ENCODE measurements around the gene KRT39.

DNA sequence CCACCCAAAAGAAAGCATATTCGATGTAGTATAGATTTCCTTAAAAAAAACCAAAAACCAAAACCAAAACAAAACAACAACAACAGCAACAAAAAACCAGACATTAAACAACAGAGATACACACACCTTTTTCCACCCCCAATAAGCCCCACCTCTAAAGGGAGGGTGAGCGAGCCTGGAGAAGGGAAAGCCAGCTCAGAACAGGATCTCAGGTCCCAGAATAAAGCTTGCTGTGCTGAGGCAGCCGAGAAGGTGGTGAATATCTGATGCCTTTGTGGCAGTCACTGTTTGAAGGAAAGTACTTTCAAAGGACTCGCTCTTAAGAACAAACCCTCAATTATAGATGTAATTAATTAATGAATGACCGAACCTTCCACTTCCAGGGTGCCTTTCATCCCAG, 29.8 kb downstream of the KRT39 start:
- no peak for TF ChIP-seq EZH2 (IDR thresholded peaks at IDR 0.05; ENCODE audit: borderline replicate concordance, low read depth, low read length, severe bottlenecking)
- TF ChIP-seq, protein P1, sequence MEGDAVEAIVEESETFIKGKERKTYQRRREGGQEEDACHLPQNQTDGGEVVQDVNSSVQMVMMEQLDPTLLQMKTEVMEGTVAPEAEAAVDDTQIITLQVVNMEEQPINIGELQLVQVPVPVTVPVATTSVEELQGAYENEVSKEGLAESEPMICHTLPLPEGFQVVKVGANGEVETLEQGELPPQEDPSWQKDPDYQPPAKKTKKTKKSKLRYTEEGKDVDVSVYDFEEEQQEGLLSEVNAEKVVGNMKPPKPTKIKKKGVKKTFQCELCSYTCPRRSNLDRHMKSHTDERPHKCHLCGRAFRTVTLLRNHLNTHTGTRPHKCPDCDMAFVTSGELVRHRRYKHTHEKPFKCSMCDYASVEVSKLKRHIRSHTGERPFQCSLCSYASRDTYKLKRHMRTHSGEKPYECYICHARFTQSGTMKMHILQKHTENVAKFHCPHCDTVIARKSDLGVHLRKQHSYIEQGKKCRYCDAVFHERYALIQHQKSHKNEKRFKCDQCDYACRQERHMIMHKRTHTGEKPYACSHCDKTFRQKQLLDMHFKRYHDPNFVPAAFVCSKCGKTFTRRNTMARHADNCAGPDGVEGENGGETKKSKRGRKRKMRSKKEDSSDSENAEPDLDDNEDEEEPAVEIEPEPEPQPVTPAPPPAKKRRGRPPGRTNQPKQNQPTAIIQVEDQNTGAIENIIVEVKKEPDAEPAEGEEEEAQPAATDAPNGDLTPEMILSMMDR (IDR thresholded peaks at IDR 0.05; ENCODE audit: borderline replicate concordance, extremely low read depth, low read length, poor library complexity, severe bottlenecking), result no peak

Measured in DND-41 (cell line).